ENCODE measurements around the gene BMP7. TPM values are rescaled to one million over a fixed set of nuclear protein-coding genes. Genes with fewer than 3 reads are reported as not detected.
A peak's percentile ranks its signal among the peaks of the same experiment; 100 is the strongest.

Gene BMP7
- total RNA-seq, 1 donor, result not detected

DNA sequence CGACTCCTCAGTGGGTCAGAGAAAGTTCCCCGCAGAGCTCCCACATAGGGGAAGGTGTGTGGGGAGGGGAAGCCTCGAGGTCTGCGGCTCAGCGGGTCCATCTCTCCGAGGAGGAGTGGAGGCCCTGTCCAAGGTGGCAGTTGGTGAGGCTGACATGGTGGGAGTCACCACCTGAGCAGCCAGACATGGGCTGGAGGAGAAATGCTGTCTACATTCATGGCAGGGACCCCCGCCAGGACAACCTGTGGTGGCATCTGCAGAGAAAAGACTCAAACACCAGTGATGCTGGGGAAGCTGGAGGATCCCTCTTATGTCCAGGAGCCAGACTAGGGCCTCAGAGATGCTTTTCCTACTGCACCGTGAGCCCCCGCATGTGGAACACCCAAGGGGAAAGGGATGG is 49.8 kb downstream of the BMP7 start:
- no peaks in the 10 kb centered on the region for H3K27me3 ChIP-seq (ENCODE audit: insufficient read depth, low read length)
- no peak overlapping the region for H3K4me2 ChIP-seq (ENCODE audit: insufficient read depth, low read length)
- H3K36me3 ChIP-seq (ENCODE audit: insufficient read depth, low read length), result no peaks in the 10 kb centered on the region
- DNase-seq (ENCODE audit: insufficient read length, low spot score, missing footprints), result peak; percentile 65
- H3K27ac ChIP-seq (ENCODE audit: low read depth, low read length), result no peak overlapping the region
- H3K79me2 ChIP-seq (ENCODE audit: insufficient read depth, low read length), result no peaks in the 10 kb centered on the region
- H4K20me1 ChIP-seq (ENCODE audit: insufficient read depth, low read length), result no peaks in the 10 kb centered on the region
- TF ChIP-seq, protein P1, sequence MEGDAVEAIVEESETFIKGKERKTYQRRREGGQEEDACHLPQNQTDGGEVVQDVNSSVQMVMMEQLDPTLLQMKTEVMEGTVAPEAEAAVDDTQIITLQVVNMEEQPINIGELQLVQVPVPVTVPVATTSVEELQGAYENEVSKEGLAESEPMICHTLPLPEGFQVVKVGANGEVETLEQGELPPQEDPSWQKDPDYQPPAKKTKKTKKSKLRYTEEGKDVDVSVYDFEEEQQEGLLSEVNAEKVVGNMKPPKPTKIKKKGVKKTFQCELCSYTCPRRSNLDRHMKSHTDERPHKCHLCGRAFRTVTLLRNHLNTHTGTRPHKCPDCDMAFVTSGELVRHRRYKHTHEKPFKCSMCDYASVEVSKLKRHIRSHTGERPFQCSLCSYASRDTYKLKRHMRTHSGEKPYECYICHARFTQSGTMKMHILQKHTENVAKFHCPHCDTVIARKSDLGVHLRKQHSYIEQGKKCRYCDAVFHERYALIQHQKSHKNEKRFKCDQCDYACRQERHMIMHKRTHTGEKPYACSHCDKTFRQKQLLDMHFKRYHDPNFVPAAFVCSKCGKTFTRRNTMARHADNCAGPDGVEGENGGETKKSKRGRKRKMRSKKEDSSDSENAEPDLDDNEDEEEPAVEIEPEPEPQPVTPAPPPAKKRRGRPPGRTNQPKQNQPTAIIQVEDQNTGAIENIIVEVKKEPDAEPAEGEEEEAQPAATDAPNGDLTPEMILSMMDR (IDR thresholded peaks at IDR 0.05; ENCODE audit: extremely low read depth, low read depth, low read length), result no peak
- no peak overlapping the region for H3K4me3 ChIP-seq (ENCODE audit: insufficient read depth, low read length)
- H3K4me1 ChIP-seq (ENCODE audit: insufficient read depth, low read length), result no peaks in the 10 kb centered on the region
- no peaks in the 10 kb centered on the region for H3K9me3 ChIP-seq (ENCODE audit: low read depth, low read length)
- no peak overlapping the region for H2AFZ ChIP-seq (ENCODE audit: low read length)

DNA sequence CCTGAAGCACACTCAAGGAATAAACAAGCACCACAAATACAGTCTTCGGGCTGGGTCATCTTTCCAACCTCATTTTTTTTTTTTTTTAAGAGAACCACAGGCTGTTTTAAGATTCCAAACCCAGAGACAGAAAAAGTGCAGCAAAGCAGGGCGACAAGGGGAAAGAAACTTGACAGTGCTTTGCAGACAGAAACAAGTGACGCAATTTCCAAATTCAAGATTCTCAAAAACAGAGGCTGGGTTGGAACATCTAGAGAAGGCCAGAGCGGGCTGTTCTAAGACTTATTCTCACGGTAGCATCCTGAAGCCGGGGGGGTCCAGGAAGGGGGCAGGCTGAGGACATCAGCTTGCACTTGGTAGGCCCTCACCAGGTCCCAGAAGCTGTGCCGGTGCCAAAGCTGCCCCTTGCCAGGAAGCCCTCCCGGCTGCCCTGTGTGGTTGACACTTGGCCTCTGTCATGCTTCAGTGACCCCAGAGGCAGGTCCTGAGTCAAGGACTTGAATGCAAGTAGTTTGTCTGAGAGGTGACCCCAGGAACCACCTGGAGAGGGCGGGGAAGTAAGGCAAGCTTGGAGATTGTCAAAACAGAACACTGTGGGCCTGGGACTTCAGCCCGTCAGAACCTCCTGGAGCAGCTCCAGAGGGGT is 50.5 kb downstream of the BMP7 start:
- H3K4me1 ChIP-seq (ENCODE audit: insufficient read depth, low read length), result no peaks in the 10 kb centered on the region
- DNase-seq (ENCODE audit: insufficient read length, low spot score, missing footprints), result peak; percentile 73
- H3K27me3 ChIP-seq (ENCODE audit: insufficient read depth, low read length), result no peaks in the 10 kb centered on the region
- H3K36me3 ChIP-seq (ENCODE audit: insufficient read depth, low read length), result no peaks in the 10 kb centered on the region
- no peak overlapping the region for H2AFZ ChIP-seq (ENCODE audit: low read length)
- H3K4me3 ChIP-seq (ENCODE audit: insufficient read depth, low read length), result no peak overlapping the region
- H3K4me2 ChIP-seq (ENCODE audit: insufficient read depth, low read length), result no peak overlapping the region
- no peaks in the 10 kb centered on the region for H3K9me3 ChIP-seq (ENCODE audit: low read depth, low read length)
- H3K79me2 ChIP-seq (ENCODE audit: insufficient read depth, low read length), result no peaks in the 10 kb centered on the region
- no peaks in the 10 kb centered on the region for H4K20me1 ChIP-seq (ENCODE audit: insufficient read depth, low read length)
- TF ChIP-seq, protein P1 (IDR thresholded peaks at IDR 0.05; ENCODE audit: extremely low read depth, low read depth, low read length), result no peak
- no peak overlapping the region for H3K27ac ChIP-seq (ENCODE audit: low read depth, low read length)

DNA sequence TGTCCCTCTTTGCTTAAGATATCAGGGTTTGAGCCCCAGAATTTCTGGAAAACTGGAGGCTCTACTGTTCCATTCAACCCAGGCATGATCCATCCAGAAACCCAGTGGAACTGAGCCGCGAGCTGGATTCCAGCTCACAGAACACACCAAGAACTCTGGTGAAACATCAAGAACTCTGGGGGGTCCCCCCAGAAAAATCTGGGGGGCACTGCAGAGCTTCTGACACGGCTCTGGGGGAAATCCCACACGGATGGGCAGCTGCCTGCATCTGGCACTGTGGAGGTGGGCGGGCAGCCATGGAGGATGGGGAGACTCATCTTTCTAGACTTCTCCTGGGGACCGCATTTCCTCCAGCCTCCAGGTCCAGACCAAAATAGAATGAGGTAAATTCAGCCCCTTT is 51.0 kb downstream of the BMP7 start:
- Histone ChIP-seq H3K27ac (ENCODE audit: low read depth, low read length) (no peak overlapping the region), H3K4me3 (ENCODE audit: insufficient read depth, low read length) (no peak overlapping the region), H4K20me1 (ENCODE audit: insufficient read depth, low read length) (no peaks in the 10 kb centered on the region), H3K27me3 (ENCODE audit: insufficient read depth, low read length) (no peaks in the 10 kb centered on the region), H3K79me2 (ENCODE audit: insufficient read depth, low read length) (no peaks in the 10 kb centered on the region), H3K4me2 (ENCODE audit: insufficient read depth, low read length) (no peak overlapping the region), H3K36me3 (ENCODE audit: insufficient read depth, low read length) (no peaks in the 10 kb centered on the region), H3K4me1 (ENCODE audit: insufficient read depth, low read length) (no peaks in the 10 kb centered on the region), H3K9me3 (ENCODE audit: low read depth, low read length) (no peaks in the 10 kb centered on the region), H2AFZ (ENCODE audit: low read length) (no peak overlapping the region)
- TF ChIP-seq, protein P1 (IDR thresholded peaks at IDR 0.05; ENCODE audit: extremely low read depth, low read depth, low read length), result no peak
- DNase-seq (ENCODE audit: insufficient read length, low spot score, missing footprints), result peak; percentile 62

DNA sequence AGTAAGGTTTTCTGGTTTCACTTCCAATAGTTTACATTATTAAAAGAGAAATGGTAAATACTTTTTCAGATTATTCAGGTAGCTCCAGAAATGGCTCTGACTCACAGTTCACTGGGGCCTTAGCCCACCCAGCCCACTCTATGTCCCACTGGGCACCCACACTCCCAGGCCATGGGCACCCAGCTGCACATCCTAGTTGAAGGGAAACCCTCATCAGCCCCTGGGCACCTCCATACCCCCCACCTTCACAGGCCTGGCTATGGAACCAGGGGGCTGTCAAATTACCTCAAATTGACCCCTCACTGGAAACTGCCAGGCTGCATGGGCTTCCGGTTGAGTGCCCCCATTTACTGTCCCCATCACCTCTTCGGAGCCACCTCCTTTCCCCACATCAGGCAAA is 51.5 kb downstream of the BMP7 start:
- H3K27ac ChIP-seq (ENCODE audit: low read depth, low read length), result no peak overlapping the region
- no peaks in the 10 kb centered on the region for H3K9me3 ChIP-seq (ENCODE audit: low read depth, low read length)
- H3K79me2 ChIP-seq (ENCODE audit: insufficient read depth, low read length), result no peaks in the 10 kb centered on the region
- TF ChIP-seq, protein P1 (IDR thresholded peaks at IDR 0.05; ENCODE audit: extremely low read depth, low read depth, low read length), result no peak
- H4K20me1 ChIP-seq (ENCODE audit: insufficient read depth, low read length), result no peaks in the 10 kb centered on the region
- no peaks in the 10 kb centered on the region for H3K27me3 ChIP-seq (ENCODE audit: insufficient read depth, low read length)
- no peak overlapping the region for H3K4me3 ChIP-seq (ENCODE audit: insufficient read depth, low read length)
- H3K4me1 ChIP-seq (ENCODE audit: insufficient read depth, low read length), result no peaks in the 10 kb centered on the region
- peak; percentile 69 for DNase-seq (ENCODE audit: insufficient read length, low spot score, missing footprints)
- H3K36me3 ChIP-seq (ENCODE audit: insufficient read depth, low read length), result no peaks in the 10 kb centered on the region
- no peak overlapping the region for H3K4me2 ChIP-seq (ENCODE audit: insufficient read depth, low read length)
- H2AFZ ChIP-seq (ENCODE audit: low read length), result no peak overlapping the region

Measured in osteoblast (primary cell).